GM23338 (cell line): ENCODE data around the gene GHRL. TPM values are rescaled to one million over a fixed set of nuclear protein-coding genes. Genes with fewer than 3 reads are reported as not detected.

Source experiments
- ATAC-seq: fragments of 200-7000 bp; cut with Tn5 transposase; 3 replicates; pipeline ENCODE4 v1.9.1; 2020
- DNase-seq: peaks from one replicate; pipeline ENCODE4 v3.0.0-alpha.2; 2015; ENCODE audit warnings: low spot score
- H2AFZ ChIP-seq: fragments of 200-600 bp; sonication (generic); 2 replicates; pipeline ENCODE4 v1.8.0; 2016; ENCODE audit warnings: antibody characterized with exemption, mild to moderate bottlenecking, moderate library complexity
- H3F3A ChIP-seq: fragments of 200-600 bp; sonication (generic); replicated peaks from 2 replicates; pipeline ENCODE4 v1.8.0; 2017; ENCODE audit warnings: antibody characterized with exemption, mixed run types, low read depth
- H3K27ac ChIP-seq: fragments of 200-600 bp; sonication (generic); 2 replicates; pipeline ENCODE4 v1.6.1; 2016; ENCODE audit warnings: low read depth
- H3K27me3 ChIP-seq: fragments of 200-600 bp; sonication (generic); 2 replicates; pipeline ENCODE4 v1.8.0; 2016; ENCODE audit warnings: mild to moderate bottlenecking, mixed run types, moderate library complexity; ENCODE audit not compliant: insufficient read depth
- H3K36me3 ChIP-seq: fragments of 200-600 bp; sonication (generic); 2 replicates; pipeline ENCODE4 v1.8.0; 2016; ENCODE audit warnings: mild to moderate bottlenecking; ENCODE audit not compliant: insufficient read depth
- H3K4me1 ChIP-seq: fragments of 200-600 bp; sonication (generic); 2 replicates; pipeline ENCODE4 v1.8.0; 2016; ENCODE audit warnings: mild to moderate bottlenecking, moderate library complexity; ENCODE audit not compliant: insufficient read depth
- H3K4me2 ChIP-seq: fragments of 200-600 bp; sonication (generic); 2 replicates; pipeline ENCODE4 v1.7.1; 2017; ENCODE audit warnings: mixed run types
- H3K4me3 ChIP-seq: fragments of 200-600 bp; sonication (generic); 2 replicates; pipeline ENCODE4 v1.6.1; 2016; ENCODE audit warnings: mixed run types
- H3K79me2 ChIP-seq: fragments of 200-600 bp; sonication (generic); replicated peaks from 2 replicates; pipeline ENCODE4 v1.8.0; 2017; ENCODE audit warnings: mild to moderate bottlenecking; ENCODE audit not compliant: insufficient read depth
- H3K9me2 ChIP-seq: fragments of 200-600 bp; sonication (generic); 2 replicates; pipeline ENCODE4 v1.8.0; 2017; ENCODE audit not compliant: insufficient read depth
- H4K20me1 ChIP-seq: fragments of 200-600 bp; sonication (generic); replicated peaks from 2 replicates; pipeline ENCODE4 v1.8.0; 2017; ENCODE audit warnings: mild to moderate bottlenecking; ENCODE audit not compliant: insufficient read depth
- H3K27ac Mint-ChIP-seq: 2 replicates; pipeline ENCODE4 v1.8.0; 2020; ENCODE audit warnings: inconsistent platforms, mild to moderate bottlenecking, moderate library complexity, mixed read lengths
- H3K27me3 Mint-ChIP-seq: 3 replicates; pipeline ENCODE4 v1.8.0; 2022; ENCODE audit warnings: low read depth, mild to moderate bottlenecking, moderate library complexity, mixed read lengths, inconsistent platforms; ENCODE audit not compliant: insufficient read depth, poor library complexity
- H3K36me3 Mint-ChIP-seq: 3 replicates; pipeline ENCODE4 v1.8.0; 2021; ENCODE audit warnings: low read depth, mild to moderate bottlenecking, inconsistent platforms, moderate library complexity, mixed read lengths
- H3K4me1 Mint-ChIP-seq: 3 replicates; pipeline ENCODE4 v1.8.0; 2020; ENCODE audit warnings: mild to moderate bottlenecking, inconsistent platforms, mixed read lengths
- H3K4me3 Mint-ChIP-seq: 3 replicates; pipeline ENCODE4 v1.8.0; 2021; ENCODE audit warnings: moderate library complexity, mild to moderate bottlenecking, inconsistent platforms, mixed read lengths
- H3K9me3 Mint-ChIP-seq: 3 replicates; pipeline ENCODE4 v1.8.0; 2020; ENCODE audit warnings: moderate library complexity, mild to moderate bottlenecking, inconsistent platforms, mixed read lengths
- CREB1 ChIP-seq: fragments of 250-450 bp; sonication (Bioruptor Pico); IDR thresholded peaks from 2 replicates; pipeline ENCODE4 v1.5.0; 2020; ENCODE audit warnings: low read depth, mild to moderate bottlenecking, moderate library complexity
- CTCF ChIP-seq, 2 experiments: fragments of 200-600 bp in 1 of 2; sonication (generic) in 1 of 2; conservative IDR thresholded peaks; 2 replicates each; pipeline versions ENCODE4 v1.5.1 to v1.6.1; 2016 to 2017; ENCODE audit warnings: antibody characterized with exemption in 2 of 2, low read depth in 2 of 2, mild to moderate bottlenecking in 2 of 2, moderate library complexity in 1 of 2
- ETS1 ChIP-seq: IDR thresholded peaks from 2 replicates; pipeline ENCODE4 v1.6.1; 2016; ENCODE audit warnings: antibody characterized with exemption
- EZH2 ChIP-seq: fragments of 200-600 bp; sonication (generic); IDR thresholded peaks from one replicate; pipeline ENCODE4 v1.8.0; 2017; ENCODE audit warnings: antibody characterized with exemption, mild to moderate bottlenecking, low read depth; ENCODE audit not compliant: unreplicated experiment
- EZH2phosphoT487 ChIP-seq: fragments of 200-600 bp; sonication (generic); IDR thresholded peaks from one replicate; pipeline ENCODE4 v1.8.1; 2018; ENCODE audit warnings: antibody characterized with exemption; ENCODE audit not compliant: unreplicated experiment
- JUNB ChIP-seq: IDR thresholded peaks from one replicate; pipeline ENCODE4 v1.6.1; 2016; ENCODE audit warnings: antibody characterized with exemption; ENCODE audit not compliant: unreplicated experiment
- NANOG ChIP-seq: IDR thresholded peaks from 2 replicates; pipeline ENCODE4 v1.6.1; 2016; ENCODE audit warnings: antibody characterized with exemption, borderline replicate concordance
- STAT1 ChIP-seq: IDR thresholded peaks from one replicate; pipeline ENCODE4 v1.6.1; 2016; ENCODE audit warnings: antibody characterized with exemption; ENCODE audit not compliant: unreplicated experiment
- ZNF114 ChIP-seq: fragments of 250-450 bp; sonication (Bioruptor Pico); IDR thresholded peaks from 2 replicates; pipeline ENCODE4 v1.5.0; 2020; ENCODE audit warnings: mild to moderate bottlenecking, moderate library complexity
- ZNF331 ChIP-seq: fragments of 250-450 bp; sonication (Bioruptor Pico); IDR thresholded peaks from 2 replicates; pipeline ENCODE4 v1.5.0; 2020; ENCODE audit warnings: low read depth, mild to moderate bottlenecking, moderate library complexity
- ZNF462 ChIP-seq: fragments of 250-450 bp; sonication (Bioruptor Pico); IDR thresholded peaks from 2 replicates; pipeline ENCODE4 v1.5.0; 2020; ENCODE audit warnings: mild to moderate bottlenecking, moderate library complexity
- polyA plus RNA-seq: library from polyadenylated mRNA; unstranded; fragments of >200 nt; fragmentation: Nextera tagmentation; extraction: Ambion mirVana; gene quantifications from 2 replicates; pipeline ENCODE4 v1.2.1, GENCODE V29; 2016
- total RNA-seq: library from RNA; depleted of rRNA; stranded (reverse); fragments of >200 nt; shearing (Covaris generic); gene quantifications from 2 replicates; pipeline ENCODE4 v1.2.3, GENCODE V29; 2014
- TF ChIP-seq, protein P1 (sequence below): IDR thresholded peaks from one replicate; pipeline ENCODE4 v1.6.1; 2018; ENCODE audit warnings: antibody characterized with exemption; ENCODE audit not compliant: unreplicated experiment

Gene GHRL
- total and polyA plus RNA-seq, 2 experiments from 2014 or later, result 0.78 TPM; not detected in 1

- TF ChIP-seq, protein P1, sequence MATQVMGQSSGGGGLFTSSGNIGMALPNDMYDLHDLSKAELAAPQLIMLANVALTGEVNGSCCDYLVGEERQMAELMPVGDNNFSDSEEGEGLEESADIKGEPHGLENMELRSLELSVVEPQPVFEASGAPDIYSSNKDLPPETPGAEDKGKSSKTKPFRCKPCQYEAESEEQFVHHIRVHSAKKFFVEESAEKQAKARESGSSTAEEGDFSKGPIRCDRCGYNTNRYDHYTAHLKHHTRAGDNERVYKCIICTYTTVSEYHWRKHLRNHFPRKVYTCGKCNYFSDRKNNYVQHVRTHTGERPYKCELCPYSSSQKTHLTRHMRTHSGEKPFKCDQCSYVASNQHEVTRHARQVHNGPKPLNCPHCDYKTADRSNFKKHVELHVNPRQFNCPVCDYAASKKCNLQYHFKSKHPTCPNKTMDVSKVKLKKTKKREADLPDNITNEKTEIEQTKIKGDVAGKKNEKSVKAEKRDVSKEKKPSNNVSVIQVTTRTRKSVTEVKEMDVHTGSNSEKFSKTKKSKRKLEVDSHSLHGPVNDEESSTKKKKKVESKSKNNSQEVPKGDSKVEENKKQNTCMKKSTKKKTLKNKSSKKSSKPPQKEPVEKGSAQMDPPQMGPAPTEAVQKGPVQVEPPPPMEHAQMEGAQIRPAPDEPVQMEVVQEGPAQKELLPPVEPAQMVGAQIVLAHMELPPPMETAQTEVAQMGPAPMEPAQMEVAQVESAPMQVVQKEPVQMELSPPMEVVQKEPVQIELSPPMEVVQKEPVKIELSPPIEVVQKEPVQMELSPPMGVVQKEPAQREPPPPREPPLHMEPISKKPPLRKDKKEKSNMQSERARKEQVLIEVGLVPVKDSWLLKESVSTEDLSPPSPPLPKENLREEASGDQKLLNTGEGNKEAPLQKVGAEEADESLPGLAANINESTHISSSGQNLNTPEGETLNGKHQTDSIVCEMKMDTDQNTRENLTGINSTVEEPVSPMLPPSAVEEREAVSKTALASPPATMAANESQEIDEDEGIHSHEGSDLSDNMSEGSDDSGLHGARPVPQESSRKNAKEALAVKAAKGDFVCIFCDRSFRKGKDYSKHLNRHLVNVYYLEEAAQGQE, result no peak
- TF ChIP-seq EZH2, result no peak
- TF ChIP-seq ZNF331 (CRISPR knock-in tag), result no peak
Observed at GRCh38 chr3:10289787-10290355, 2.9 kb downstream of the GHRL start (continued).

DNA sequence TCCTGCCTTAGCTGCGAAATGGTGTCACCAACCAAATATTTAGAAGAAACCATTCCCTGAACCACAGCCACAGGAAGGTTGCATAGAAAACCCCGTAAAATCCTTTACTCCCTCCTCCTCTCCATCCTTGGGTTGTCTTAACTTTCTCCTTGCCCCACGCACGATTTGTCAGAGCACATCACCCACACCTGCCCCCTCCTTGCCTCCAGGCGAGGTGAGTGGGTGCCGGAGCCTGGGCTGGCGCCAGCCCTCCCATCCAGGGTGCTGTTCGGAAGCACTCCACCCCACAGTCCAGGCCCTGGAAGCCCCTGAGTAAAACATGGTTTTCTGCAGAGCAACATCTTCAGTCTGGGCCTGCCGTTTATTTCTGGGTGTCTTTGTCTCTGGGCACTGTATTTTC, 3.7 kb downstream of the GHRL start:
- Mint-ChIP-seq H3K4me1 (peaks cover 15% of the 10 kb centered on the region), H3K36me3 (peaks cover 9% of the 10 kb centered on the region), H3K9me3 (no peaks in the 10 kb centered on the region; the same call in 2 of the 3 replicates), H3K4me3 (no peak overlapping the region), H3K27ac (no peak overlapping the region; the same call in 1 of the 2 replicates), H3K27me3 (peaks cover 3% of the 10 kb centered on the region)
- no peak overlapping the region for H3K4me2 ChIP-seq
- H3K79me2 ChIP-seq, result no peaks in the 10 kb centered on the region
- no peaks in the 10 kb centered on the region for H4K20me1 ChIP-seq
- ATAC-seq (no peak), DNase-seq (no peak)
- no peak overlapping the region for H3K27ac ChIP-seq
- no peaks in the 10 kb centered on the region for H3K9me2 ChIP-seq
- 0 out of 2 replicates have a peak, but pooled peaks cover 3% of the 10 kb centered on the region for H3K36me3 ChIP-seq
- H3K4me1 ChIP-seq, result peaks cover 8% of the 10 kb centered on the region; the same call in 1 of the 2 replicates
- H2AFZ ChIP-seq, result no peak overlapping the region
- no peaks in the 10 kb centered on the region for H3F3A ChIP-seq
- H3K27me3 ChIP-seq, result no peaks in the 10 kb centered on the region
- H3K4me3 ChIP-seq, result no peak overlapping the region
- TF ChIP-seq ETS1 (no peak), STAT1 (no peak), ZNF462 (CRISPR knock-in tag) (no peak), JUNB (no peak), CTCF (conservative IDR thresholded peaks at IDR 0.05; ENCODE audit: low read depth in 2 of 2) (no peak), ZNF114 (CRISPR knock-in tag) (no peak), EZH2 (no peak), ZNF331 (CRISPR knock-in tag) (no peak), CREB1 (CRISPR knock-in tag) (no peak), NANOG (no peak), EZH2phosphoT487 (no peak)
